ENCODE data around the gene KIAA2012.

The KIAA2012 gene

DNA sequence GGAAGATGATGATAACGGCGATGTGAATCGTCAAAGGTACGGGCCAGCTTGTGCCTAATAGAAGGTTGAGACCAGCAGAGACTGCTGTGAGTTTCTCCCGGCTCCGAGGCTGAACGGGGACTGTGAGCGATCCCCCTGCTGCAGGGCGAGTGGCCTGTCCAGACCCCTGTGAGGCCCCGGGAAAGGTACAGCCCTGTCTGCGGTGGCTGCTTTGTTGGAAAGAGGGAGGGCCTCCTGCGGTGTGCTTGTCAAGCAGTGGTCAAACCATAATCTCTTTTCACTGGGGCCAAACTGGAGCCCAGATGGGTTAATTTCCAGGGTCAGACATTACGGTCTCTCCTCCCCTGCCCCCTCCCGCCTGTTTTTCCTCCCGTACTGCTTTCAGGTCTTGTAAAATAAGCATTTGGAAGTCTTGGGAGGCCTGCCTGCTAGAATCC is 36.4 kb upstream of the KIAA2012 start:
- peaks cover 11% of the 10 kb centered on the region for H3K4me1 ChIP-seq (ENCODE audit: control insufficient read depth, low read length)
- TF ChIP-seq, protein P1, sequence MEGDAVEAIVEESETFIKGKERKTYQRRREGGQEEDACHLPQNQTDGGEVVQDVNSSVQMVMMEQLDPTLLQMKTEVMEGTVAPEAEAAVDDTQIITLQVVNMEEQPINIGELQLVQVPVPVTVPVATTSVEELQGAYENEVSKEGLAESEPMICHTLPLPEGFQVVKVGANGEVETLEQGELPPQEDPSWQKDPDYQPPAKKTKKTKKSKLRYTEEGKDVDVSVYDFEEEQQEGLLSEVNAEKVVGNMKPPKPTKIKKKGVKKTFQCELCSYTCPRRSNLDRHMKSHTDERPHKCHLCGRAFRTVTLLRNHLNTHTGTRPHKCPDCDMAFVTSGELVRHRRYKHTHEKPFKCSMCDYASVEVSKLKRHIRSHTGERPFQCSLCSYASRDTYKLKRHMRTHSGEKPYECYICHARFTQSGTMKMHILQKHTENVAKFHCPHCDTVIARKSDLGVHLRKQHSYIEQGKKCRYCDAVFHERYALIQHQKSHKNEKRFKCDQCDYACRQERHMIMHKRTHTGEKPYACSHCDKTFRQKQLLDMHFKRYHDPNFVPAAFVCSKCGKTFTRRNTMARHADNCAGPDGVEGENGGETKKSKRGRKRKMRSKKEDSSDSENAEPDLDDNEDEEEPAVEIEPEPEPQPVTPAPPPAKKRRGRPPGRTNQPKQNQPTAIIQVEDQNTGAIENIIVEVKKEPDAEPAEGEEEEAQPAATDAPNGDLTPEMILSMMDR (IDR thresholded peaks at IDR 0.05; ENCODE audit: low read depth, low read length, poor library complexity, severe bottlenecking), result no peak
- TF ChIP-seq EZH2phosphoT487 (IDR thresholded peaks at IDR 0.05; ENCODE audit: borderline replicate concordance, low read length), result no peak
- no peaks in the 10 kb centered on the region for H3K9me3 ChIP-seq (ENCODE audit: control insufficient read depth, insufficient read depth, low read length)
- no peaks in the 10 kb centered on the region for H4K20me1 ChIP-seq (ENCODE audit: control insufficient read depth, insufficient read depth, low read depth, low read length)
- H3K27me3 ChIP-seq (ENCODE audit: control insufficient read depth, low read length), result peaks cover 58% of the 10 kb centered on the region
- no peaks in the 10 kb centered on the region for H3F3A ChIP-seq (ENCODE audit: control insufficient read depth, insufficient read depth)
- no peaks in the 10 kb centered on the region for H3K79me2 ChIP-seq (ENCODE audit: control insufficient read depth, low read length)
- no peaks in the 10 kb centered on the region for H3K36me3 ChIP-seq (ENCODE audit: control insufficient read depth, low read length)
- no peak overlapping the region for H3K4me2 ChIP-seq (ENCODE audit: low read length)
- no peak overlapping the region for H3K27ac ChIP-seq (ENCODE audit: low read depth, low read length)
- H3K4me3 ChIP-seq (ENCODE audit: low read length), result no peak overlapping the region
- H3K9me2 ChIP-seq (replicated peaks; ENCODE audit: control insufficient read depth, low read length), result no peaks in the 10 kb centered on the region

DNA sequence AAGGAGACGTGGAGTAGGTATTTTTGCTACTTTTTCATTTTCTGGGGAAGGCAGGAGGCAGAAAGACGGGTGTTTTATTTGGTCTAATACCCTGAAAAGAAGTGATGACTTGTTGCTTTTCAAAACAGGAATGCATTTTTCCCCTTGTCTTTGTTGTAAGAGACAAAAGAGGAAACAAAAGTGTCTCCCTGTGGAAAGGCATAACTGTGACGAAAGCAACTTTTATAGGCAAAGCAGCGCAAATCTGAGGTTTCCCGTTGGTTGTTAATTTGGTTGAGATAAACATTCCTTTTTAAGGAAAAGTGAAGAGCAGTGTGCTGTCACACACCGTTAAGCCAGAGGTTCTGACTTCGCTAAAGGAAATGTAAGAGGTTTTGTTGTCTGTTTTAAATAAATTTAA is 36.0 kb upstream of the KIAA2012 start:
- Histone ChIP-seq H4K20me1 (ENCODE audit: control insufficient read depth, insufficient read depth, low read depth, low read length) (no peaks in the 10 kb centered on the region), H3K9me2 (replicated peaks; ENCODE audit: control insufficient read depth, low read length) (no peaks in the 10 kb centered on the region), H3K4me2 (ENCODE audit: low read length) (no peak overlapping the region), H3K27me3 (ENCODE audit: control insufficient read depth, low read length) (peaks cover 55% of the 10 kb centered on the region), H3K4me3 (ENCODE audit: low read length) (no peak overlapping the region), H3F3A (ENCODE audit: control insufficient read depth, insufficient read depth) (no peaks in the 10 kb centered on the region), H3K4me1 (ENCODE audit: control insufficient read depth, low read length) (peaks cover 11% of the 10 kb centered on the region), H3K27ac (ENCODE audit: low read depth, low read length) (no peak overlapping the region), H3K79me2 (ENCODE audit: control insufficient read depth, low read length) (no peaks in the 10 kb centered on the region), H3K36me3 (ENCODE audit: control insufficient read depth, low read length) (no peaks in the 10 kb centered on the region), H3K9me3 (ENCODE audit: control insufficient read depth, insufficient read depth, low read length) (no peaks in the 10 kb centered on the region)
- no peak for TF ChIP-seq EZH2phosphoT487 (IDR thresholded peaks at IDR 0.05; ENCODE audit: borderline replicate concordance, low read length)
- TF ChIP-seq, protein P1 (IDR thresholded peaks at IDR 0.05; ENCODE audit: low read depth, low read length, poor library complexity, severe bottlenecking), result no peak

DNA sequence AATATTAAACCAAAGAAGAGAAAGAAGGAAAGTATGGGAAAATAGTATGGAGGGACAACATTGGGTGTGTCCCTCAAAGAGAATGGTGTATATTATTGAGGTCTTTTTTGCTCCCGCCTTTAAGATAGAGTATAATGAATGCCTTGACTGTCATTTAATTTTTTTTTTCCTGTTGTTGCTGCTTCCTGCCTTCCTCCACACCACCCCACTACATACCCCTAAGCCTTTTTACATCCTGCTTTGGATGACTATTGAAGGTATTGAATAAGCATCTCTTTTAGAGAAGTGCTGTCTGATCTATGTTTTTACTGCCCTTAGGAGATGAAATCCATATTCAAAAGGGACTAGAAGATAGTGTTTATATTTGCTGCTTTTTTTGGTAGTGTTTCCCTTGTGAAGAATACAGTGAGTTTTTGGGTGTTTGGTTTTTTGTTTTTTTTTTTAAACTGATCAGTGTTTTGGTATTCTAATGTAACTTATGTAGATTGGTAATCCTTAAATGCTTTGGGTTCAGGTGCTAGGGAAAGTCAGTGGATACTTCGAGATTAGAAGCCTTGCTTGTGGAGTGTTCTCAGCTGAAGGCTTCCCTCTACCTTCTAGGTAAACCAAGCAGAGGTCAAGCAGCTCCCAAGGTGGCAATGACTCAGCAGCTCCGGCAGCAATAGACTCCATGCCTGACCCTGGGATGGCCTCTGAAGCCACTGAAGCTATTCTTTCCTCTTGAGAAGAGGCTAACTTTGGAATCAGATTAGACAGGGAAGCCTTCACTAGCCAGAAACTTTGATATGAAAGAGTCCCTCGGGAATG is 34.4 kb upstream of the KIAA2012 start:
- no peaks in the 10 kb centered on the region for H3K9me2 ChIP-seq (replicated peaks; ENCODE audit: control insufficient read depth, low read length)
- no peaks in the 10 kb centered on the region for H4K20me1 ChIP-seq (ENCODE audit: control insufficient read depth, insufficient read depth, low read depth, low read length)
- no peaks in the 10 kb centered on the region for H3K36me3 ChIP-seq (ENCODE audit: control insufficient read depth, low read length)
- TF ChIP-seq EZH2phosphoT487 (IDR thresholded peaks at IDR 0.05; ENCODE audit: borderline replicate concordance, low read length), result no peak
- TF ChIP-seq, protein P1 (IDR thresholded peaks at IDR 0.05; ENCODE audit: low read depth, low read length, poor library complexity, severe bottlenecking), result no peak
- H3K4me1 ChIP-seq (ENCODE audit: control insufficient read depth, low read length), result peaks cover 5% of the 10 kb centered on the region
- no peak overlapping the region for H3K27ac ChIP-seq (ENCODE audit: low read depth, low read length)
- no peak overlapping the region for H3K4me2 ChIP-seq (ENCODE audit: low read length)
- no peaks in the 10 kb centered on the region for H3K9me3 ChIP-seq (ENCODE audit: control insufficient read depth, insufficient read depth, low read length)
- no peak overlapping the region for H3K4me3 ChIP-seq (ENCODE audit: low read length)
- no peaks in the 10 kb centered on the region for H3F3A ChIP-seq (ENCODE audit: control insufficient read depth, insufficient read depth)
- peaks cover 43% of the 10 kb centered on the region for H3K27me3 ChIP-seq (ENCODE audit: control insufficient read depth, low read length)
- H3K79me2 ChIP-seq (ENCODE audit: control insufficient read depth, low read length), result no peaks in the 10 kb centered on the region
